SIG-M5 (cell line): Measurements from ENCODE around the gene SNX14.

Experiments
- DNase-seq: peaks from one replicate; lab custom pipeline; 2025; lab: John Stamatoyannopoulos, UW

SNX14 gene

DNA sequence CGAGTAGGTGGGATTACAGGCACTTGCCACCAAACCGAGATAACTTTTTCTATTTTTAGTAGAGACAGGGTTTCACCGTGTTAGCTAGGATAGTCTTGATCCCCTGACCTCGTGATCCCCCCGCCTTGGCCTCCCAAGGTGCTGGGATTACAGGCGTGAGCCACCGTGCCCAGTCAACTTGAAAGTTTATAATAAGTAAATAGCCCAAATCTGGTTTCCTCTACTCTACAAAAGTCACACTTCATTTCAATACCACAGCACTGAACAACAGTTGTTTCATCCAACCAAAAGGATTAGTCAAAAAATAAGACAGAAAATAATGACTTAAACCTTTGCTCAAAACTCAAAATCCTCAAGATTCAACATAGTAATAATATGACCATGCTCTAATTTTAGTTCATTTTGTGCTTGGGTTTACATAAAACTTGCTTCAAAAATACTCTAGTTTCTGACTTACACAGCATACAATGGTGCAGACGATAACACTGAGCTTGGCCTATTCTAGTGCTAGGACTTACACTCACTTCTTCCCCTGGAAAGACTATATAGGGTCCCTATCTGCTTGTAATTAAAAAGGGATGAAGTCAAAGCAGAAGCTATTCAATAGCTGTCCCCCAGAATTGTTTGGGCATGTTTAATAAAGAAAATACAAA lies 87.1 kb downstream of the SNX14 start:
- no peak for DNase-seq

DNA sequence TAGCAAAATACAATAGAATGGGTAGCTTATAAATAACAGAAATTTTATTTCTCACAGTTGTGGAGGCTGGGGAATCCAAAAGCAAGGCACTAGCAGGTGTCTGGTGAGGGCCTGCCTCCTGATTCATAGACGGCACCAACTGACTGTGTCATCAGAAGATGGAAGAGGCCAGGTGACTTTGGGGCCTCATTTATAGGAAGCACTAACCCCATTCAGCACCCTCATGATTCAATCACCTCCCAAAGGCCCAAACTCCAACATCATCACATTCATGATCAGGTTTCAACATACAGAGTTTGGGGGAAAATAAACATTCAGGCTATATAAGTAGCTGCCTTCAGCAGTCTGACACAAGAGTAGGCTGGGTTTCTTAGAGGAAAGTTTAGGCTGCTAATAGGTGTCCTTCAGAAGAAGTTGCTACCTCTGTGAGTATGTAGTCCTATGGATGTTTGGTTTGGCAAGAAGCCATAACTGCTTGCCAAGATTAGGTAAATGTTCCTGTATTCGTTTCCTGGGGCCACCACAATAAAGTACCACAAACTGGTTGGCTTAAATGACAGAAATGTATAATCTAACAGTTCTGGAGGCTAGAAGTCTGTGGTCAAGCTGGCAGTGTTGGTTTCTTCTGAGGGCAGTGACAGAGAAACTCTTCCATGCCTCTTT lies 94.9 kb downstream of the SNX14 start:
- no peak for DNase-seq

DNA sequence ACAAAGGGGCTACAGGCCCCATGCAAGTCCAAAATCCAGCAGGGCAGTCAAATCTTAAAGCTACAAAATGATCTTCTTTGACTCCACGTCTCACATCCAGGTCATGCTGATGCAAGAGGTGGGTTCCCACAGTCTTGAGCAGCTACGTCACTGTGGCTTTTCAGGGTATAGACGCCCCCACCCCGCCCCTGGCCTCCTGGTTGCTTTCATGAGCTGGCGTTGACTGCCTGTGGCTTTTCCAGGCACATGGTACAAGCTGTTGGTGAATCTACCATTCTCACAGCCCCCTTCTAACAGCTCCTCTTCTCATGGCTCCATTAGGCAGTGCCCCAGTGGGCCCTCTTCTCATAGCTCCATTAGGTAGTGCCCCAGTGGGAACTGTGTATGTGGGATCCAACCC lies 96.8 kb downstream of the SNX14 start:
- no peak for DNase-seq

DNA sequence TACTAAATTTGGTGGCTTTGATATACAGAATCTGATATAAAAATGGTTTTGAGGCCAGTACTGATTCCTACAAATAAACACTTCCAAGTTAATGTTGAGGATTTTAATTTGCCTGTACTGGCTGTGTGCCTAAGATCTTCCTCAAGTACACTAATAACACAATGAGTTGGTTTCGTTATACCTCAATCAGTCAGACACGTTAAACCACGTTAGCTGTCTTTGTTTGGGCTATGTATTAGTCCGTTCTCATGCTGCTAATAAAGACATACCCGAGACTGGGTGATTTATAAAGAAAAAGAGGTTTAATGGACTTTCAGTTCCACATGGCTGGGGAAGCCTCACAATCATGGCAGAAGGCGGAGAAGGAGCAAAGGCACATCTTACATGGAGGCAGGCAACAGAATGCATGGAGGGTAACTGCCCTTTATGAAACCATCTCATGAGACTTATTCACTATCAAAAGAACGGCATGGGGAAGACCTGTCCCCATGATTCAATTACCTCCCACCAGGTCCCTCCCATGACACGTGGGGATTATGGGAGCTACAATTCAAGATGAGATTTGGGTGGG lies 97.6 kb downstream of the SNX14 start:
- no peak for DNase-seq

DNA sequence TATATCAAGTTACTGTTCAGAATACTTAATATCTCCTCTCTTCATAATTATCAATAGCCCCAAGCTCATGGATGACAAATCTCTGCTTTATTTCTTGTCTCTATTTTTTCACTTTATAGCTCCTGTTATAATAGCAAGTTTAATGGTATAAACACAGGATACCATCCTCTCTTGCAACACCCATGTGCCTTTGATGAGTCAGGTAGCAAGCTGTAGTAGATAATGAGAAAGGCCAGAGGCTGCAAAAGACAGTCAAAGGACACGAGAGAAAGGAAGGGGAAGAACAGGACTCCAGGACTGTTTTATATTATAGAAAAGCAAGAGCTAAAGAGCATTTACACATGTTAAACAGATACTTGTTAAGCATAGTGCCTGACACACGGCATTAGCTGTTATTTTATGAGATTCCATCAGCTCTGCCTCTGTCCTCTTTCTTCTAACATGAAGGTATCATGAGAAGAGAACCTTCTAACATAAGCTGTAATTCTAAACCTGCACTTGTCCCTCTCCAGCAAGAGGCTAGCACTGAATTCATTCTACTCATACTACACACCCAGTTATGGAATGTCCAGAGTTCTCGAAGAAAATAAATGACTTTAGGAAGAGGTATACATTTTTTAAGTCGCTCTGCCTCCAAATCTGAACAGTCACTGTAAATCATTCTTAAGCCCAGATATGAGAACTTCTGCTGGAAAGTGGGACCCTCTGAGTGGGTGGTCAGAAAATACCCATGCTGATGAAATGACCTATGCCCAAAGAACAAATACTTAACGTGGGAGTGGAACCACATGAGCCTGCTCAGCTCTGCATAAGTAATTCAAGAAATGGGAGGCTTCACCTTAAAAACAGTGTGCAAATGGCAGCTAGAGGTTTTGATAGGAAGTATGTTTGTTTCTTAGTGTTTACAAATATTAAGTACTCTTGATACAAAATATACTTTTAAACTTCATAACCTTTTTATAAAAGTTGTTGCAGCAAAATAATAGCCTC lies 98.8 kb downstream of the SNX14 start:
- no peak for DNase-seq

DNA sequence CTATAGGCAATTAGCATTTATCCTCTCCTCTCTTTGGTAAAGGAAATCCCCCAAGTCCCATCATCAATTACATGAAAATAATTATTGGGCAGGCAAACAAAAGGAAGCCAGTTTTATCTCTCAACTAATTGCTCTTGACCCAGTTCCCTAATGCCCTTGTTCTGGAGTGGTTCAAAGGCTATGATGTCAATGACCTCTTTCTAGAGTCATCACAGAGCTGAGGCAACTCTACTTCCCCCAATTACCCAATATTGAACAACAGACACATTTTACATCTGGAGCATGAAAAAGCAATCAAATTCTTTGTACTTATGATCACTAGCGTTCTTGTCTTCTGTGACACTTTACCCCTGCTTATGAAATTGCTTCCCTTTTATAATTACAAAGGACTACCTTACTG lies 100.3 kb downstream of the SNX14 start:
- DNase-seq: no peak

DNA sequence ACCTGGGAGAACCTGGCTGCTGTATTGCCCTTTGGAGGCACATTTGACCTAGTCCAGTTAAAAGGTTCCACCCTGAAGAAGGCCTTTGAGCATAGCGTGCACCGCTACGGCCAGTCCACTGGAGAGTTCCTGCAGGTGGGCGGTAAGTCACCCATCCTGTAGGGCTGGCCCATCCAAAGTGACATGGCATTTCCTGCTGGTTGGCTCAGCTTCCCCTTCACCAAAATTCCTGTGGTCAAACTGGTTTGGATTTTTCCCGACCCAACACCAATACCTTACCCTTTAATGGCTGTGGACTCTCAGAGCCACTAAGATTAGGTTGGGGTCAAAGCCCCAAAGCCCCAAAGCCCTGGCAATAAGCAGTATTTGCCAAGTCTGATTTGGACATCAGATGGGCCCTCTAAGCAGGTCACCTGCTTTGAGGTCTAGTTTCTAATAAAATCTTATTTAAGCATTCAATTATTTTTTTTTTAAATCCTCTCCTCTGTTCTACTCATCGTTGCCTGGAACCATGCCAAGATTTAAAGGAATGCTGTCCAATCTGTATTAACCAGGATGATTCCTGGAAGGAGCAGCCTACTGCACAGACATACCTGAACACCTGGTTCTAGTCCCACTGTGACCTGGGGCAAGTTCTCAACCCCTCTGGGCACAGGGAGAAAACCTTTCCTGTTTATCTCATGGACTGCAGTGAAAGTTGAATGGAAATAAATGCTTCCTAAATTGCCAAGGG lies 103.0 kb downstream of the SNX14 start:
- no peak for DNase-seq

DNA sequence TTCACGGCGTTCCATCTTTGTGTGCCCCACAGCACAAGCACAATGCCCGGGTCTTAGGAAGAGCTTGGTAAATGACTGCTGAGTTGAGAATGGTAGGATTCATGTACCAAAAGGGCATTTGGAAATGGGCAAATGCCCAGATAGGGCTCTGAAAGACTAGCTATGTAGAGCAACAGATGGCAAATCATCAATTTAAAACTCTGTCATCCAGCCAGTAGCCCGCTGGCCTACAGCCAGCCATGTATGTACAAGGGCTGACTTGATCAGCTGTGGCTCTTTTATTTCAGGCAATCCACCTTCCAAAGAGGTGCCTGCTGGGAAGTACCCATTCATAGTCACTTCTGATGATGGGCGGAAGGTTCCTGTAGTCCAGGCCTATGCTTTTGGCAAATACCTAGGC lies 108.7 kb downstream of the SNX14 start:
- no peak for DNase-seq

DNA sequence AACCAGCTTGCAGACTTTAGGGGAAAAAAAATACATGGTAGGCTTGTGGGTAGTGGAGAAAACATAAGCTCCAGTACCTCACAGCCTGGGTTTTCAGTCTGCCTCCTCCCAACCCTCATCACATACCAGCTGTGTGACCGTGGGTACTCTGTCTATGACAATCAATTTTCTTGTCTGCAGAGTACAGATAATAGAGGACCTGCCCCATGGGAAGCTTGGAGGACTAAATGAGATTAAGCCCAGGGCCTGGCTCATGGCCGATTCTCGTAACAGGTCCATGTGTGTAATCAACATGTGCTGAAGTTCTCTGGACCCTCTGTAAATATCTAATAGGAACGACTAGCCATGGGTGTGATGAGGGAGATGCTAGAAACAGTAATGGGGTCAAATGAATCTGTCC lies 109.8 kb downstream of the SNX14 start:
- no peak for DNase-seq

DNA sequence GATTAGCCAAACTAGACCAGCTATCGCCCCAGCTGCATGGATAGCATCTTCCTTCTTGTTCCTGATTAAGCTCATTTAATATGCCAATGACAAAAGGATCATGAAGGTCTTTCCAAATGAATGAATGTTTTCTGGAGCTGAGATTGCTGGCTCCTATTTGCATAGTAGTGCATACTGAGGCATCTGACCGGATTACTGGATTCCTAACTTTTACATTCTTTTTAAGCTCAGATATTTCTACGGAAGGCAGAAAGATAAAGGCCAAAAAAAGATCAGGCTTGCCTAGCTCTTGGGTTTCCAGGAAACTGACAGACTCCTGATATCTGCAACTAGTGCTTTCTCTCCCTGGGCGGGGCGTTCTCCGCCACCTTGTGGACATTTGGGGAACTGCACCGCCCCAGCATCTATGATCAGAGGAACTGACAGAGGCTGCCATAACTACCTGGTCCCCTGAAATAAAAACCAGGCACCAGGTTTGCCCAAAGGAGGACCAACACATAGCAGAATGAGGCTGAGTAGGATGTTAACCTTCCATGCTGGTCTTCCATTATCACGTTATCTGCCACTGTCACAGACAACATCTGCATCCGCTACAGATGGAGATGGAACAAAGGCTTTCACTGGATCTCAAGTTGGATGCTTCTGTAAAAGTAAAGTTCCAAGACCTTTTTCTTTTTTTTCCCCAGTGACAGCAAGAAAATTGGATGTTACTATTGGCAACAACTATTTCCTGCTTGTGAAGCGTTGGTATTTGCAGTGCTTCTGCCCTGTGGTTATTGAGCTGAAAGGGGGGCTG lies 110.6 kb downstream of the SNX14 start:
- no peak for DNase-seq

DNA sequence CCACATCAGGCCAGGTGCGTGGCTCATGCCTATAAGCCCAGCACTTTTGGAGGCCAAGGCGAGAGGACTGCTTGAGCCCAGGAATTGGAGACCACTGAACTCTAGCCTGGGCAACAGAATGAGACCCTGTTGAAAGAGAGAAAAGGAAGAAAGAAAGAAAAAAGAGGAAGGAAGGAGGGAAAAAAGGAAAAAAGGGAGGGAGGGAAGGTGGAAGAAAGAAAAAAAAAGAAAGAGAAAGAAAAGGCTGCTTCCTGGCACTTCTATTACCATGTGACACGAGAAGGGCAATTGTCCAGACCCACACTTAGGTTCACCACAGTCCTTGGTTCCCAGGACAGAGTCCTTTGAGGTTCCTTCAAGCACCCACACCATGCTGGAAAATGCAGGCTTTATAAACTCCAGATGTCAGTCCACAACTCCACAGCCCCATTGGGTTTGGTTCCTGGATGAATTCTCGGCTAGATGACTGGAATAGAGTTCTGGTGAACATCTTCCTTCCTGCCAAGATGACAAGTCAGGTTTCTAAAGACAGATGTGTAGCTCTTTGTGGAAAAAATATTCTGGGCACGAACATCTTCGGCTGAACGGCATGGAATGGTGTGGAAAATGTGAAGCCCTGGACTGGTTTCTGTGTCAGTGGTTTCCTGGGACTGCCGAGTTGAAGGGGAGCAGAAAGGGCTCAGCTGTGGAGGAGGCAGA lies 111.3 kb downstream of the SNX14 start:
- DNase-seq: no peak

DNA sequence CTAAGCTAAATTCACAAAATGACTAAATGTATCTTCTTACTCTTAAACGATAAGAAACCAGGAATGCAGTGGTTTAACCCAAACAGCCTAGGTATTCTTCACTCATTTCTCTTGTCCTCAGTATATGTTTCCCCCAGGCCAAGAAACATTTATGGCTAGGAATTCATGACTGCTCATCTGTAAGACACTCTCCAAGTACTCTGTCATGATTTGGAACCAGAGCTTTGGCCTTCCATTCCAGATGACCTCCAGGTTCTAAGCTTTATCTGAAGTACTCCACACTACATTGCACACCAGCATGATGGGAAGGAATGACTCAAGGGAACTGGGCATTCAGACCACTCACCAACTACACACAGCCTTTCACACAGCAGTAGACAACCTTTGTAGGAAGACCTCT lies 114.5 kb downstream of the SNX14 start:
- DNase-seq: no peak

DNA sequence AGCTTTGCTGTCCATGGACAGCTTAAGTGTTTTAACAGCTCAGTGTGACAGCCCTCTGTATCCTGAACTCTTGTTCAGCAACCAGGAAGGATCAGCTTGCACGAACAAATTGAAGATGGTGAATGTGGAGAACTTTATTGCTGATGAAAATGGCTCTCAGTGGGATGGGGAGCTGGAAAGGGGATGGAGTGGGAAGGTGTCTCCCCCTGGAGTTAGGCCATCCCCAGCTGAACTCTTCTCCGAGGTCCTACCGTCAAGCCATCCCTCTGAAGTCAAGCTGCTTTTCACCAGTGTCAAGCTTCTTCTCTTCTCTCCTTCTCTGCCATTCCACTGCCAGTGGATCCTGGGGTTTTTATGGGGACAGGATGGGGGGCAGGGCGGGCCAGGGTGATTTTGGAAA lies 117.1 kb downstream of the SNX14 start:
- DNase-seq: no peak

DNA sequence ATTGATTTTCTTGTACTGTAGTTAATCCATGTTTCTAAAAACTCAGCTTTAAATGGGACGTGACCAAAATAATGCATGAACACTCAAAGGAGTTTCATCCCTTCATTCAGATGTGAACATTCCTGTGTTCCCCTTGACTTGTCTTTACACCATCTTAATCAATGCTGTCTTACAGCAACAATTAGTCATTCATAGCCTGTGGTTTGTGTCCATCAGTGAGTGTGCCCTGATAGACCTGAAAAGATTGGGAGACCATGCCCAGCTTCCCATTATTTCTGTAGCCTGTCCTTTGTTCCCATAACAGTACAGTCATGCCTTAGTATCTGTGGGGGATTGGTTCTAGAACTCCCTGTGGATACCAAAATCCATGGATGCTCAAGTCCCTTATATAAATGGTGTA lies 119.9 kb downstream of the SNX14 start:
- no peak for DNase-seq

DNA sequence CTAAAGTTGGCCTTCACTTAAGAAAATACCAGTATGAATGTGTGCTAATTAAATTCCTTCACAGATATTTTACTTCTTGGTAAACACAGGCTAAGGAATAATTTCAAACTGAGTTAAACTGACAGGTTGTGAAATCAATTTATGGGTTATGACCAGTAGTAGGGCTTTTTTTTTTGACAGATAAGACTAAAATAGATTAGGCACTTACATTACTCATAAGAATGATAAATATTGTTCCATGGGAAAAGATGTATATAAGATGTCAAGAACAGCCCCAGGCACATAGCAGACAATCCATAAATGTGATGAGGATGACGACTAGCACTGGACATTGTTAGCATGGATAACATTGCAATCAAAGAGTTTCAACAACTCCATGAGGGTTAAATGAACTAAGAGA lies 120.9 kb downstream of the SNX14 start:
- no peak for DNase-seq

DNA sequence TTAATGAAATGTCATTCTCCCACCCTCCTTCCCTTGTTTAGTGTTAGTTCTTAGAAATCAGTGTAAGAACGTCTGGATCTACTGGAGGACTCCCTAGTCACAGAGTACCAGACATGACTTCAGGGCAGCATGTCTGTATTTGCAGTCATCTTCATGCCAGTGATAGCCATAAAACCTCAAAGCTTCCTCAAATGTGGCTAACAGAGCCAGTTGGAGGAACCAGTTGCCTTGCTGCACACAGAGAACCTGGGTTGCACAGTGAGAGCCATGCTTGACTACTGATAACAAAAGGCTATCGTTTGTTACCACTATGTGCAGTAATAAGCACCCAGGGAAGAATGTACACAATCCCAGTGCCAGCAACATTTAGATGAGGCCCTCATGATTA lies 123.6 kb downstream of the SNX14 start:
- no peak for DNase-seq

DNA sequence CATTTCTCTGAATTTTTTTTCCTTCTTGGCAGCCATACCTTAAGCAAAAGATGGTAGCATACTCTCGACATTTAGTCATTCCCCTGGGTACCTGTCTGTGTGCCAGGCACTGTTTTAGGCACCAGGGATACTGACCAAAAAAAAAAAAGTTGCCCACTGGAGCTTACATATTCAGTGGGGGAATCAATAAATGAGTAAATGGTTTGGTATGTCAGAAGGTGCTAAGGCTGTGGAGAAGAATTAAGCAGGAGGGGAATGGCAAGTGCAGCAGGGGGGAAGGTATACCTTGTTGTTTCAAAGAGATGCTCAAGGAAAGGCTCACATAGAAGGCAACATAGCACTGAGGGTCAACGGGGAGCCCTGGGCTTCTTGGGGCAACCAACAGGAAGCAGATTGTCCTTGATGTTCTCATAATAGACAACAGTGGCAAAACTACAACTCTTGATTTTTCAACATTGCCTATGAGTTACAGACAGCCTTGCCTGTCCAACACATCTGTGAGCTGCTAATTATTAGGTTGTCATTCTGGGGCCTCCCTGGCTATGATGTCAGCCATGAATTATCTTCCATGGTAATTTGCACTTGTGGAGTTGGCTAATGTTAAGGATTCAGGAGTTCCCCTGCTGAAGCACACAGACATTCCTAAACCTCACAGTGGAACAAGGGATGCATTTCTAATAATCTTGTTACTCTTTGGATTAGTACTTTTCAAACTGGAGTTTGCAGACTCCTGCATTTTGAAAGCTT lies 124.2 kb downstream of the SNX14 start:
- no peak for DNase-seq

DNA sequence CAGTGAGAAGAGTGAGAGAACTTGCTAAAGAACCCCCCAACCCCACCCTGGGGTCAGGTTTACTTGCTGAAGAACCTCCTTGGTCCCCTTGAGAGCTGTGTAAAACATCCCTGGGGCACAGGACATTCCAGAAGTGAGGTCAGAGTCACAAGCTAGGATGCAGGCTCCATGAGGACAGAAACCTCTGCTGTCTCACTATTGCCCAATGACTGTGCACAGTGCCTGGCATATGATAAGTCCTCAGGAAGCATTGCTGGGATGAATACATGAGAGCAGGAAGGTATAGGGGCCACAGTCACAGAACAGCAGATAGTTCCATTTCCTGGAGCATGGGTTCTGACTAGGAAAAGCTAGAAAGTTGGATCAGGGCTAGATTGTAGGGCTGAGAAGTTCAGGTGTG lies 125.3 kb downstream of the SNX14 start:
- no peak for DNase-seq

DNA sequence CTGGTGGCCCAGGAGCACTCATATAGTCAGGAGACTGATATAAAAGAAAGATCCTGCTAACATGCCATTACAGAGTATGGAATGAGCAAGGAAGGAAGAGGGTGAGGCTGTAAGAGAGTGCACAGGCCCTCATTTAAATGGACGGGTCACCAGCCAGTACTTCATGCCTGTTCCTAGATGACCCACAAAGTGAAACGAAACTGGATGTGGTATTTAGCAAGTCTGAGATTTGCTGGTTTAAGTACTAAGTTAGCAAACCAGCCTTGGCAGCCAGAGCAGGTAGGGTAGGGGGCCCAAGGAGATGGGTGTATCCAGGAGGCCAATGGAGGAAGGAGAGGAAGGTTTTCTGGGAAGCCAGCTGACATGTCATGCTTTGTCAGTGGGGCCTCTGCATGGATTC lies 127.9 kb downstream of the SNX14 start:
- no peak for DNase-seq

DNA sequence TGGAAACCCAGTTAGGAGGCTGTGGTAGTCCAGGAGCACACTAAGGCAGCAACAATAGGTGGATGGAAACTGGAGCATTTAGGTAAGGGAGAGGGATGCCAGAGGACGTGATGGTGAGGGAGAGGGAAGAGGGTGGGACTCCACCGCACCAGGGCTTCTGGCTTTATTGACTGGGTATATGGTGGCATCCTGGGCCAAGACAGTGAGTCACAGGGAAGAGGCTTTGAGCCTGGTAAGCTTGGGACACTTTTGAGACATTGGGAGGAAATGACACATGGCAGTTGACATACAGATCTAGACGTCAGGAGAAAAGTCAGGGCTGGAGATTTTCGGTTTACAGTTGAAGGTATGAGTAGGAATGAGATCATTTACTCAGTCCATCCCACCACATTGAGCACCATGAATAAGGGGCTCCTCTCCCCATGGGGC lies 128.9 kb downstream of the SNX14 start:
- no peak for DNase-seq
